KMS-11 (cell line): ENCODE results near the gene MST1.

Source experiments
- H2AFZ ChIP-seq: fragments of 200-600 bp; sonication (generic); 2 replicates; pipeline ENCODE4 v1.6.1; 2016; ENCODE audit warnings: antibody characterized with exemption, mixed run types, low read depth
- H3K27ac ChIP-seq: fragments of 200-600 bp; sonication (generic); 2 replicates; pipeline ENCODE4 v1.6.1; 2016; ENCODE audit warnings: mild to moderate bottlenecking, mixed run types
- H3K27me3 ChIP-seq: fragments of 200-600 bp; sonication (generic); 2 replicates; pipeline ENCODE4 v1.6.1; 2017; ENCODE audit warnings: mild to moderate bottlenecking, low read depth, mixed run types, moderate library complexity; ENCODE audit not compliant: insufficient read depth
- H3K36me3 ChIP-seq: fragments of 200-600 bp; sonication (generic); 2 replicates; pipeline ENCODE4 v1.6.1; 2017; ENCODE audit warnings: mild to moderate bottlenecking, mixed run types; ENCODE audit not compliant: insufficient read depth
- H3K4me1 ChIP-seq: fragments of 200-600 bp; sonication (generic); 2 replicates; pipeline ENCODE4 v1.6.1; 2016; ENCODE audit warnings: mild to moderate bottlenecking, low read depth, mixed run types; ENCODE audit not compliant: poor library complexity, severe bottlenecking
- H3K4me2 ChIP-seq: fragments of 200-600 bp; sonication (generic); 2 replicates; pipeline ENCODE4 v1.7.0; 2016; ENCODE audit warnings: mild to moderate bottlenecking, mixed run types
- H3K4me3 ChIP-seq: fragments of 200-600 bp; sonication (generic); IDR thresholded peaks from 2 replicates; pipeline ENCODE4 v1.6.1; 2017; ENCODE audit warnings: low read depth, low read length, mixed read lengths; ENCODE audit not compliant: insufficient read depth
- H3K79me2 ChIP-seq: fragments of 200-600 bp; sonication (generic); 2 replicates; pipeline ENCODE4 v1.6.1; 2016; ENCODE audit warnings: low read depth, mixed run types; ENCODE audit not compliant: insufficient read depth
- H3K9ac ChIP-seq: fragments of 200-600 bp; sonication (generic); 2 replicates; pipeline ENCODE4 v1.6.1; 2016; ENCODE audit warnings: mild to moderate bottlenecking, mixed run types
- H4K20me1 ChIP-seq: fragments of 200-600 bp; sonication (generic); 2 replicates; pipeline ENCODE4 v1.6.1; 2016; ENCODE audit warnings: mild to moderate bottlenecking, mixed run types; ENCODE audit not compliant: insufficient read depth
- TF ChIP-seq, protein P1 (sequence below): fragments of 200-600 bp; sonication (generic); conservative IDR thresholded peaks from 2 replicates; pipeline ENCODE4 v1.6.1; 2017; ENCODE audit warnings: low read depth, mild to moderate bottlenecking, antibody characterized with exemption, low read length, moderate library complexity, mixed read lengths

MST1 gene

DNA sequence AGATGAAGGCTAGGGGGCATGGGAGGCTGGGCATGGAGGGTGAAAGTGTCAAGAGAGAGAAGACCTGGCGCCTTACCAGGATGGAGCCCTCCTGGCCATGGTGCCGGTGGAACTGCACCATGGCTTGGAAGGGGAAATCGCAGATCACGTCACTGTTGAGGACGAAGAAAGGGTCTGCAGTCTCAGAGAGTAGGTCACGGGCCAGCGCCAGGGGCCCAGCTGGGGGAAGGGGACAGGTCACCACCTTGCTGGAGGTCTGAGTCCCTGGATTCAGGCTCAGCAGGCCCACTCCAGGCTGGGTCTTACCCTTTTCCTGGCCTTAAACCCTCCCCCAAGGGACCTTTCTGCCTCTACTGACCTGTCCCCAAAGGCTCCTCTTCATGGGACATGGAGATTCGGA is 33.6 kb upstream of the MST1 start:
- Histone ChIP-seq H3K79me2 (peaks cover 9% of the 10 kb centered on the region; the same call in 1 of the 2 replicates), H3K4me3 (no peak overlapping the region), H3K36me3 (no peaks in the 10 kb centered on the region), H3K4me2 (peak overlapping the region; percentile 60; the same call in 1 of the 2 replicates), H3K27ac (peak overlapping the region; percentile 93; the same call in 1 of the 2 replicates), H2AFZ (no peak overlapping the region), H4K20me1 (no peaks in the 10 kb centered on the region), H3K4me1 (peaks cover 14% of the 10 kb centered on the region), H3K9ac (peak overlapping the region; percentile 91; the same call in 1 of the 2 replicates), H3K27me3 (no peaks in the 10 kb centered on the region)
- TF ChIP-seq, protein P1, sequence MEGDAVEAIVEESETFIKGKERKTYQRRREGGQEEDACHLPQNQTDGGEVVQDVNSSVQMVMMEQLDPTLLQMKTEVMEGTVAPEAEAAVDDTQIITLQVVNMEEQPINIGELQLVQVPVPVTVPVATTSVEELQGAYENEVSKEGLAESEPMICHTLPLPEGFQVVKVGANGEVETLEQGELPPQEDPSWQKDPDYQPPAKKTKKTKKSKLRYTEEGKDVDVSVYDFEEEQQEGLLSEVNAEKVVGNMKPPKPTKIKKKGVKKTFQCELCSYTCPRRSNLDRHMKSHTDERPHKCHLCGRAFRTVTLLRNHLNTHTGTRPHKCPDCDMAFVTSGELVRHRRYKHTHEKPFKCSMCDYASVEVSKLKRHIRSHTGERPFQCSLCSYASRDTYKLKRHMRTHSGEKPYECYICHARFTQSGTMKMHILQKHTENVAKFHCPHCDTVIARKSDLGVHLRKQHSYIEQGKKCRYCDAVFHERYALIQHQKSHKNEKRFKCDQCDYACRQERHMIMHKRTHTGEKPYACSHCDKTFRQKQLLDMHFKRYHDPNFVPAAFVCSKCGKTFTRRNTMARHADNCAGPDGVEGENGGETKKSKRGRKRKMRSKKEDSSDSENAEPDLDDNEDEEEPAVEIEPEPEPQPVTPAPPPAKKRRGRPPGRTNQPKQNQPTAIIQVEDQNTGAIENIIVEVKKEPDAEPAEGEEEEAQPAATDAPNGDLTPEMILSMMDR: no peak

GRCh38 chr3:49721896-49722781 is 32.9 kb upstream of the MST1 start:
- Histone ChIP-seq H3K4me1 (peaks cover 14% of the 10 kb centered on the region), H3K27me3 (no peaks in the 10 kb centered on the region), H3K79me2 (peaks cover 9% of the 10 kb centered on the region; the same call in 1 of the 2 replicates), H3K9ac (no peak overlapping the region), H3K36me3 (no peaks in the 10 kb centered on the region), H3K27ac (no peak overlapping the region), H4K20me1 (no peaks in the 10 kb centered on the region), H2AFZ (no peak overlapping the region), H3K4me2 (peak overlapping the region; percentile 60; the same call in 1 of the 2 replicates), H3K4me3 (no peak overlapping the region)
- TF ChIP-seq, protein P1: no peak

GRCh38 chr3:49721596-49721895 is 32.3 kb upstream of the MST1 start:
- Histone ChIP-seq H4K20me1 (no peaks in the 10 kb centered on the region), H3K9ac (no peak overlapping the region), H3K36me3 (no peaks in the 10 kb centered on the region), H3K4me3 (no peak overlapping the region), H3K4me1 (peaks cover 14% of the 10 kb centered on the region), H2AFZ (no peak overlapping the region), H3K27ac (no peak overlapping the region), H3K4me2 (no peak overlapping the region), H3K79me2 (peaks cover 9% of the 10 kb centered on the region; the same call in 1 of the 2 replicates), H3K27me3 (no peaks in the 10 kb centered on the region)
- TF ChIP-seq, protein P1: no peak

- no peak overlapping the region for H3K9ac ChIP-seq
Measured at GRCh38 chr3:49720855-49721595, 31.8 kb upstream of the MST1 start.

More at GRCh38 chr3:49720855-49721595, 31.8 kb upstream of the MST1 start:
- H3K79me2 ChIP-seq: peaks cover 9% of the 10 kb centered on the region; the same call in 1 of the 2 replicates
- TF ChIP-seq, protein P1: no peak
- H3K4me1 ChIP-seq: peaks cover 14% of the 10 kb centered on the region
- H3K4me2 ChIP-seq: no peak overlapping the region
- no peaks in the 10 kb centered on the region for H4K20me1 ChIP-seq
- H3K36me3 ChIP-seq: no peaks in the 10 kb centered on the region
- H3K27me3 ChIP-seq: no peaks in the 10 kb centered on the region
- H3K27ac ChIP-seq: no peak overlapping the region
- no peak overlapping the region for H3K4me3 ChIP-seq
- no peak overlapping the region for H2AFZ ChIP-seq
